NCI-H1092 (cell line): Measurements from ENCODE around the gene SUPT6H.
A peak's percentile ranks its signal among the peaks of the same experiment; 100 is the strongest.
"Not testable (repeated sequence)": the region's sequence is repeated elsewhere in the genome, so short reads cannot be mapped to it uniquely, and the experiment has no call there.

Experiments
- DNase-seq: peaks from one replicate; lab custom pipeline; 2025; lab: John Stamatoyannopoulos, UW

The SUPT6H gene

GRCh38 chr17:28648698-28649097 lies 13.3 kb upstream of the SUPT6H start:
- no peak for DNase-seq

GRCh38 chr17:28655160-28655559 lies 6.8 kb upstream of the SUPT6H start:
- no peak for DNase-seq

- no peak for DNase-seq
Measured at GRCh38 chr17:28657756-28658155, 4.2 kb upstream of the SUPT6H start.

GRCh38 chr17:28658342-28658741 lies 3.7 kb upstream of the SUPT6H start:
- not testable (repeated sequence) for DNase-seq

- DNase-seq: not testable (repeated sequence)
Measured at GRCh38 chr17:28658766-28659496, 3.1 kb upstream of the SUPT6H start.

GRCh38 chr17:28659497-28659881 lies 2.5 kb upstream of the SUPT6H start:
- not testable (repeated sequence) for DNase-seq

GRCh38 chr17:28662527-28662829 lies 473 bp downstream of the SUPT6H start:
- no peak for DNase-seq

- no peak for DNase-seq
Measured at GRCh38 chr17:28663723-28664122, 1.7 kb downstream of the SUPT6H start.

GRCh38 chr17:28665994-28666393 lies 4.0 kb downstream of the SUPT6H start:
- DNase-seq: no peak

GRCh38 chr17:28667870-28668269 lies 5.9 kb downstream of the SUPT6H start:
- no peak for DNase-seq

- DNase-seq: no peak
Measured at GRCh38 chr17:28669918-28670317, 7.9 kb downstream of the SUPT6H start.

GRCh38 chr17:28675490-28675889 lies 13.5 kb downstream of the SUPT6H start:
- DNase-seq: no peak

GRCh38 chr17:28675980-28676379 lies 14.0 kb downstream of the SUPT6H start:
- DNase-seq: no peak

- DNase-seq: no peak
Measured at GRCh38 chr17:28682655-28683054, 20.6 kb downstream of the SUPT6H start.

GRCh38 chr17:28684963-28685362 lies 23.0 kb downstream of the SUPT6H start:
- no peak for DNase-seq

- no peak for DNase-seq
Measured at GRCh38 chr17:28685366-28685765, 23.4 kb downstream of the SUPT6H start.

- DNase-seq: no peak
Measured at GRCh38 chr17:28686296-28686695, 24.3 kb downstream of the SUPT6H start.

GRCh38 chr17:28688481-28688880 lies 26.5 kb downstream of the SUPT6H start:
- DNase-seq: no peak

GRCh38 chr17:28689011-28689410 lies 27.0 kb downstream of the SUPT6H start:
- DNase-seq: no peak

- no peak for DNase-seq
Measured at GRCh38 chr17:28693869-28694268, 31.9 kb downstream of the SUPT6H start.

- DNase-seq: no peak
Measured at GRCh38 chr17:28698253-28698941, 36.4 kb downstream of the SUPT6H start.

GRCh38 chr17:28700278-28700677 lies 38.3 kb downstream of the SUPT6H start:
- DNase-seq: no peak

- DNase-seq: peak; percentile 31
Measured at GRCh38 chr17:28700830-28701492, 39.0 kb downstream of the SUPT6H start.
